Measurements from ENCODE around the gene P2RX4.

Gene P2RX4

GRCh38 chr12:121181181-121181580, 28.7 kb upstream of the P2RX4 start:
- H3K4me3 ChIP-seq (ENCODE audit: control insufficient read depth, low read depth, low read length): no peak overlapping the region
- DNase-seq (ENCODE audit: low read depth): no peak
- TF ChIP-seq CTCF (IDR thresholded peaks at IDR 0.05; ENCODE audit: control insufficient read depth, insufficient read depth, low read depth, low read length, missing control alignments): no peak

- TF ChIP-seq CTCF (IDR thresholded peaks at IDR 0.05; ENCODE audit: control insufficient read depth, insufficient read depth, low read depth, low read length, missing control alignments): no peak
- H3K4me3 ChIP-seq (ENCODE audit: control insufficient read depth, low read depth, low read length): no peak overlapping the region
- no peak for DNase-seq (ENCODE audit: low read depth)
These were observed 27.6 kb upstream of the P2RX4 start for GRCh38 chr12:121182222-121182893.

- TF ChIP-seq CTCF (IDR thresholded peaks at IDR 0.05; ENCODE audit: control insufficient read depth, insufficient read depth, low read depth, low read length, missing control alignments): no peak
- no peak overlapping the region for H3K4me3 ChIP-seq (ENCODE audit: control insufficient read depth, low read depth, low read length)
- DNase-seq (ENCODE audit: low read depth): no peak
These were observed 25.5 kb upstream of the P2RX4 start for GRCh38 chr12:121184425-121184824.

GRCh38 chr12:121184984-121185889, 24.7 kb upstream of the P2RX4 start:
- H3K4me3 ChIP-seq (ENCODE audit: control insufficient read depth, low read depth, low read length): no peak overlapping the region
- TF ChIP-seq CTCF (IDR thresholded peaks at IDR 0.05; ENCODE audit: control insufficient read depth, insufficient read depth, low read depth, low read length, missing control alignments): no peak
- DNase-seq (ENCODE audit: low read depth): no peak

GRCh38 chr12:121186826-121187225, 23.1 kb upstream of the P2RX4 start:
- H3K4me3 ChIP-seq (ENCODE audit: control insufficient read depth, low read depth, low read length): no peak overlapping the region
- no peak for TF ChIP-seq CTCF (IDR thresholded peaks at IDR 0.05; ENCODE audit: control insufficient read depth, insufficient read depth, low read depth, low read length, missing control alignments)
- DNase-seq (ENCODE audit: low read depth): no peak

- H3K4me3 ChIP-seq (ENCODE audit: control insufficient read depth, low read depth, low read length): no peak overlapping the region
- no peak for DNase-seq (ENCODE audit: low read depth)
- no peak for TF ChIP-seq CTCF (IDR thresholded peaks at IDR 0.05; ENCODE audit: control insufficient read depth, insufficient read depth, low read depth, low read length, missing control alignments)
These were observed 22.4 kb upstream of the P2RX4 start for GRCh38 chr12:121187501-121187900.
